Femur (tissue), 1 donor: ENCODE data around the gene F8.
"Not testable (repeated sequence)": the region's sequence is repeated elsewhere in the genome, so short reads cannot be mapped to it uniquely, and the experiment has no call there.

Experiments
- DNase-seq: peaks from one replicate; pipeline ENCODE4 v3.0.0-alpha.2; 2017

Gene F8

DNA sequence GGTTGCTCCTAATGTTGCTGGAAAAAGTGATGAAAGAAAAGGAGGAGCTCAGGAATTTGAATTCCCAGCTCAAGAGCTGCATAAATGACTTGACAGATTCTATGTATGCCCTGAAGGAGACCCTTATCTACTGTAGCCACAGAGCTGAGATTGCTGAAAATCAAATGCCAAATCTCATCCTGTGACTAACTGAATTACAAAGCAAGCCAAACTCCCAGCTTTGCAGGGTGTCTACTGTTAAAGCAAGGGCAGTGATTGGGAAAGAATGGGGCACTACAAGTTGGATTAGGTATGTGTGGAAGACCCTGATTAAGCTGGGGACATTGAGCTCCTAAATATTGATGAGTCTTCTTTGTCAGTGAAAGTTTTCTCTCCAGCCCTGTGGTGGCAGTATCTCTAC, 167.3 kb downstream of the F8 start:
- no peak for DNase-seq

GRCh38 chrX:154850957-154851611, 171.4 kb downstream of the F8 start:
- no peak for DNase-seq

GRCh38 chrX:154840856-154841255, 181.7 kb downstream of the F8 start:
- DNase-seq: no peak

GRCh38 chrX:154836163-154836562, 186.4 kb downstream of the F8 start:
- no peak for DNase-seq

- DNase-seq: no peak
These were observed 188.0 kb downstream of the F8 start, which contains the start of gene SMIM9 for GRCh38 chrX:154834562-154834961. Gene SMIM9, minus strand, starts transcription at chrX:154834662. Its CDS starts 3,806 bp downstream, at chrX:154830856.

GRCh38 chrX:154833746-154834274, 188.7 kb downstream of the F8 start:
- DNase-seq: no peak

DNA sequence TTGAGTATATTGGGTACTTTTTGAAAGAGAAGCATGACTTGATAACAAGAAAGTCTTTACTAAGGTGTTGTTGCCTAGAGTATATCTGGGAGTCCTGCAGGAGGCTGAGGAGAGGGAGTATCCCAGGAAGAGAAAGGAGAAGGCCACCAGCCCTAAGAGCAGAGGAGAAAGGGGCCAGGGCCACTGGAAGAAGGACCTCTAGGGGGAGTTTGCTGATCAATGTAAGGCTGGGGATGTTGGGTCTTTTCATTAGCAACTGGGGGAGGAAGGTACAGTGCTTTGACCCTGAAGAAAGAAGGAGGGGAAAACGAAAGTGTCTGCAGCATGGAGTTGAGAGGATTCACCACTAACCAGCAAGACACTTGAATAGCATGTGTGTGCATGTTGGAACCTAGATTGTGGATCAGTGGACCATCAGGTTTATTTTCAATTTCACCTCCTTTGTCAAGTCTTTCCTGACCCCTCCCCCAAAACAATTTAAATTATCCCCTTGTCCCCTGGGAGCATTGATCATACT, 192.5 kb downstream of the F8 start:
- no peak for DNase-seq

DNA sequence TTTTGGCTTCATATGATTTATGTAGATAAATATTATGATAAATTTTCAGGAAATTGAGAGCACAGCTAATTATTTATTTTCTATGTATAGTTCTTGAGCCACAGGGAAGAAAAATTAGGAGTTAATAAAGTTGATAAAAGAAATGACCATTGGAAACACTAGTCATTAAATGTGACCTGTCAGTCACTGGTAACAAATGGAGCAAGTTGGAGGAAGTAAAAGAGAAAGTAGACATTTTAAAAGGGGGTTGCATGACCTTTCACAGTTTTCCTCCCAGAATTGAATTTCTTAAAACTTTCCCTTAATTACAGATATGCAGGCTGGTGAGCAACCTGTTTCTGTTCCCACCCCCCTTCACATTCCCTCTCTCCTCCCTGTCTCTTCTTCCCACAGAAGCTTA, 193.4 kb downstream of the F8 start:
- DNase-seq: no peak

DNA sequence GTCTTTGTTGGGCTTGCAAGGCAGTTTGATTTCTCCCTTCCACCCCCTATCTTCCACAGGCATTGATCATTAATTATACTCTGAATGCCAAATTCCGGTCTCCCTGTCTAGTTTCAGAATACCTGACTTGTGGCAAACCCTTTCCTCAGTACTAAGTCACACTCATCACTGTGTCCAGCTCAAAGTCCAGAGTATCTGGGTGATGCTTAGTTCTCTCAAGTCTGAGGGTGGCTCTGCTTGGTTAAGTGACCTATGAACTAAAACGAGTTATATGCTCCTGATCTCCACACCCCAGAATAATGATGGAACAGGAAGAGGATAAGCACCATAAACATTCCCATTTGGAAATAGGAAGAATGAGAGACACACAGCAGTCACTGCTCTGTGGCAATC, 194.5 kb downstream of the F8 start:
- DNase-seq: no peak

DNA sequence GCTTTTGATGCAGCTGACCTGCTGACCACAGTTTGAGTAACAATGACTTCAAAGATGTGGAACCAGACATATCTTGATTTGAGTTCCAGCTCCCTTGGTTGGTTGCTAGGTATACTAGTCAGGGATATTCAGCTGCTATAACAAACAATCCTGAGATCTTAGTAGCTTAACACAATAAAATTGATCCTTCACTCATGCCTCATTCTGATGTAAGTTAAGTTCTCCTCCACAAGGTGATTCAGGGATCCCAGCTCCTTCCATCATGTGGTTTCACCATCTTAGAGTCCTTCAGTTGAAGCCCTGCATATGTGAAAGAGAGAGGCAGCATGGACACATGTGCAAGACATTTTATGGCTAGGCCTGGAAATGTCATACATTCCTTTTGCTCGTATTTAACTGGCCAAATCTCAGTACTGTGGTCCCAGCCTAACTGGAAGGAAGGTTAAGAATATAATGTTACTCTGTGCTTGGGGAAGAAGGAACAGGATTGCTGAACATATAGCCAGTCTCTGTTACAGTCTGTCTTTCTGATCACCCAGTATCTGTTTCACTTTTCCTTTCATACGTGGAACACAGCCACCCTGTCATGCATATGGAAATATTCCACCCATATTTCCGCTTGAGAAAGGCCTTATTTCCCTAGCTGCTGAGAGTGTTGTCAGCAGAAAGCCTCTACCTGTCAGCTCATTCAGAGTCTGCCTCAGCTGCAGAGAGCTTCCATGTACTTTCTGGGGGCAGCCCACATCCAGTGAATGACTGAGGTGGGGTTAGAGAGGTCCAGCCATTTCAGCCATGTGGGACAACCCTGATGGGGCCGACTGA, 195.1 kb downstream of the F8 start:
- DNase-seq: no peak

GRCh38 chrX:154825586-154825985, 196.9 kb downstream of the F8 start:
- not testable (repeated sequence) for DNase-seq

DNA sequence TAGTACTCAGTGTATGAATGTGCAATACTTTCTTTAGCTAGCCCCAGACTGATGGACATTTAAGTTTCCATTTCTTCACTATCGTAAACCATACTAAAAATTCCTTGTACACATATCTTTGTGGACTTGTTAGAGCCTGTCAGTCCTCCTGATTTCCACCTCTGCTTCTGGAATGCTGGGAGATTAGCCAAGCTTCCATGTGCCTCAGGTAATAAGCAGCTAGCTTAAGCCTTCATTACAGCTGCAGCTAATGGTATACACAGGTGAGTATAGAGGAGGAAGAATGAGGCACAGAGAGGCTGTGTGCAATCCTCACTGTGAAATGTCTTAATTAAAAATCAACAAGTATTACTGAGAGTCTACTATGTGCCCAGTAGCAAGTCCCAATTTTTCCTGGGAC, 197.9 kb downstream of the F8 start:
- no peak for DNase-seq

DNA sequence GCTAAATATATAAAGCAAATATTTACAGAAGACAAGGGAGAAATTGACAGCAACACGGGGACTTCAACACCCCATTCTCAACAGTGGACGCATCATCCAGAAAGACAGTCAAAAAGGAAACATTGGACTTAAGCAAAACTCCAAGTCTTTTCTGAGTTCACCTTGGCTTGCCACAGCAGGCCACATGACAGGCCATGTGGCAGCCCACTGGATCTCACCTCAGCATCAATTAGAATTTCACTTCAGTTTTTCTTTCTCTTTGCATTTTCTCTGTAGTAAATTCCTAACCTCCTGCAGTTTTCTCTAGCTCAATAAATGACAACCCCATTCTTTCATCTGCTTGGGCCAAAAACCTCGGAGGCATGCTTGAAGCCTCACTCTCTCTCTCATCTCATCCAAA, 200.5 kb downstream of the F8 start:
- DNase-seq: no peak

DNA sequence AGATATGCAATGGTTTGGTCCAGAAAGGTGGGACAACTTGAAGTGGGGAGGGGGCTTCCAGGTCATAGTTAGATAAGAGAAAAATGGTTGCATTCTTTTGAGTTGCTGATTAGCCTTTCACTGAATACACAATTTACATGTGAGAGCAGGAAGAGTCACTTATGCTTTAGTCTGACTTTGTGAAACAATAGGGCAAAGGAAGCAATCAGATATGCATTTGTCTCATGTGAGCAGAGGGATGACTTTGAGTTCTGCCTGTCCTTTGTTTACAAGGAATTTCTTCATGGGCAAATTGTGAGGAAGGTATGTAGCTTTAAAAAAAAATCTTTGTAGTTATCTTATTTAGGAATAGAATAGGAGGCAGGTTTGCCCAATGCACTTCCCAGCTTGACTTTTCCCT, 201.0 kb downstream of the F8 start:
- DNase-seq: no peak

DNA sequence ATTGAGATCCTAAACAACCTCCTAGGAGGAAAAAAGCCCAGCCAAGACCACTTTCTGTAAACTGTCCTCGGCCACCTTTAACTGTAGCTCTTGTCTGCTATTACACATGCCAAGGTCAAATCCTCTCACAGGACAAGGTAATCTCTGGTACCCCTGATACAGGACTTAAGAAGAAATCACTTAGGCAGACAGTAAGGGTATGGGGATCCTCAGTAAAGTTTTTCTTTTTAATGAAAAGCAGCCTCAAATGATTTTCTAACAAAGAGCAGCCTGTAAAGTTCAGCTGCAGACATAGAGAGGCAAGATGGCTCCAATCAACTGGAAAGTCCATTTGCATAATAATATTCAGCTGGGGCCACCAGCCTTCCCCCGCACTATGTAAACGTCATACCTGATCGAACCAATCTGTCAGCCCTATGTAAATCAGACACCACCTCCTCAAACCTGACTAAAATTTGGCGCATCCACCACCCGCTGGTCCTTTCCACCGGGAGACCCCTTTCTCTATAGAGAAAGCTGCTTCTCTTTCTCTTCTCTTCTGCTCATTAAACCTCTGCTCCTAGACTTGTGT, 202.7 kb downstream of the F8 start:
- DNase-seq: no peak

- no peak for DNase-seq
These were observed 203.4 kb downstream of the F8 start for GRCh38 chrX:154818916-154819770.

DNA sequence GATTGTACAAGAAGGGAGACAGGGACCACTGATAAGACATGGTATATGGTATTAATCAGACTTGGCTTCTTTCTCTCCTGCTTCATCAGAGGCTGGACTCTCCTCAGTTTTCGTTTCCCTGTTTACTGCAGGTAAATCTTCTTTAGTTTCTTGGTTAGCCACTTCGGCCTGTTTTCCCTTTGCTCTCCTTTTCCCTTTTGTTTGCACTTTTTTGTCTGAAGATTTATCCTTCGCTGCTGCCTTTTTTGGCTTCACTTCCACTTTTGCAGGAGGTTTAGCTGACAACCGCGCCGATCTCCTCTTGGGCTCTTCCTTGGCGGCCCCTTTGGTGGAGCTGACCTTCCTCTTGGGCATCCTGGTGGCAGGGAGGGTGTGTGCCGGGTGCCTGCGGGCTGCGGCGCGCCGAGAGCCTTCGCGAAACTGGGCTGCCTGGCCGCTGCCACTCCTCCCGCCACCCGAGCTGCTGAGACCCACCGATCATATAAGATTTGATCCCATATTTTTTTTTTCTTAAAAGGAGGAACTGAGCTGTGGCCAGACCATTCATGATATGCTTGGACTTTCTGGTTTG, 205.4 kb downstream of the F8 start:
- not testable (repeated sequence) for DNase-seq

DNA sequence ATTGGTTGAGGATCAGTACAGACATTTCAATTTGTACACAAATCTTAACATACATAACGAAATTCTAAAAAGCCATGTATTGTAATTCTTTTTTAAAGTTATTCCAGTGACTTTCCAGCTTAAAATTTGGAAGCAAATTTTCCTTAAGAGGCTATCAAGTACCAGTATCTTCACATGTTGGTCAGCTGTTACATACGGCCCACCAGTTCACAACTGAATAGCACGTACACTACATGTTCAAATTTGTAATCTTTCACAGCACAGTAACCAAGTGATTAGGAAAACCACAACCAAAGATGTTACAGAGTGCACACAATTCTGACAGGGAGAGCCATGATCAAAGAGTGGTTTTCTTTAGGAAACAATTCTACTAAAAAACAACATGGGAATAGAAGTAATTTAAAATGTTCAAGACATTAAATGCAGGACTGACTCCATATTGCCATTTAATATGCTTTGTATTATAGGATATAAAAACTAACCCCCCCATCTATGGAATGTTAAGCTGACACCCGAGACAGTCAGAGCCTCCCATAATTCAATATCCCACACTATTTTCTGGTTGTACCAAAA, 206.1 kb downstream of the F8 start:
- DNase-seq: not testable (repeated sequence)

GRCh38 chrX:154815274-154815818, 207.2 kb downstream of the F8 start:
- DNase-seq: no peak

DNA sequence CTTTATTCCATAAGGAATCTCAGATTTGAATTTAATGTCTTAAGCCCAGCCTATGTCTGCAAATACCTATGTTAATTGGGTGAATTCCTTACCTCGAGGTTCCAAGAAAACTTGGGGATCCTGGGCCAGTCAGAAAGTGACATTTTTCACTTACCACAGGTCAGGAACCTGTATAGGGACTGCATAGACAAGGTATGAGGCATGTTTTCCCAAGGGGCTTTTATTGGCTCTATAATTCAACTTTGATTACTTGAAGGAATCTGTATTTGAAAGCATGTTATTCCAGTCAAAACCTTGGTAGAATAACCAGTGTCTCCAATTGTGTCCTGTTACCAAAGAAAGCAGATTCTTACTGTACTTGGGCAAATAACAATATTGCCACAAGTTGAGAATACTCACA, 208.7 kb downstream of the F8 start:
- DNase-seq: no peak

- no peak for DNase-seq
These were observed 210.0 kb downstream of the F8 start for GRCh38 chrX:154812341-154813101.
